ENCODE data around the gene CTNNA2.

DNA sequence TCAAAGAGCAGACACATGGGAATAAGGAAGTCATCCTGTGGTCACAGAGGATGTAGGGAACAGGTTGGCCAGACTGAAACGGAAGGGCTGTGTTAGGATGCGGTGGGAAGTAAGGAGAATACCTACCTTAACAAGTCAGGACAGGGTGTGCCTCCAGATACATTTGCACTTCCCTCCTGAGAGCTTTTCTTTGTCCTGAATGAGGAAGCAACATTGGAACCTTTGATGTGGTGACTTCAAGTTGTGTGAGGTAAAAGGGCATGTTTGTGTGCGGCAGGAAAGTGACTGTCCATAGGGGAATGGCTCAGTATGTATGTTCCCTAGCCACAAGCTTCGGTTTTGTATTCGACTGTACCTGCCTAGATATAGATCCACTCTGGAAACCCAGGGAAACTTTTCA, 816.6 kb downstream of the CTNNA2 start:
- TF ChIP-seq, protein P1, sequence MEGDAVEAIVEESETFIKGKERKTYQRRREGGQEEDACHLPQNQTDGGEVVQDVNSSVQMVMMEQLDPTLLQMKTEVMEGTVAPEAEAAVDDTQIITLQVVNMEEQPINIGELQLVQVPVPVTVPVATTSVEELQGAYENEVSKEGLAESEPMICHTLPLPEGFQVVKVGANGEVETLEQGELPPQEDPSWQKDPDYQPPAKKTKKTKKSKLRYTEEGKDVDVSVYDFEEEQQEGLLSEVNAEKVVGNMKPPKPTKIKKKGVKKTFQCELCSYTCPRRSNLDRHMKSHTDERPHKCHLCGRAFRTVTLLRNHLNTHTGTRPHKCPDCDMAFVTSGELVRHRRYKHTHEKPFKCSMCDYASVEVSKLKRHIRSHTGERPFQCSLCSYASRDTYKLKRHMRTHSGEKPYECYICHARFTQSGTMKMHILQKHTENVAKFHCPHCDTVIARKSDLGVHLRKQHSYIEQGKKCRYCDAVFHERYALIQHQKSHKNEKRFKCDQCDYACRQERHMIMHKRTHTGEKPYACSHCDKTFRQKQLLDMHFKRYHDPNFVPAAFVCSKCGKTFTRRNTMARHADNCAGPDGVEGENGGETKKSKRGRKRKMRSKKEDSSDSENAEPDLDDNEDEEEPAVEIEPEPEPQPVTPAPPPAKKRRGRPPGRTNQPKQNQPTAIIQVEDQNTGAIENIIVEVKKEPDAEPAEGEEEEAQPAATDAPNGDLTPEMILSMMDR (IDR thresholded peaks at IDR 0.05), result no peak
- no peak for TF ChIP-seq ZFX (IDR thresholded peaks at IDR 0.05; ENCODE audit: borderline replicate concordance)

All from 22Rv1 (cell line).